ENCODE results near the gene CADPS2. TPM values are rescaled to one million over a fixed set of nuclear protein-coding genes. Genes with fewer than 3 reads are reported as not detected.
A peak's percentile ranks its signal among the peaks of the same experiment; 100 is the strongest.

CADPS2 gene
- total and polyA plus RNA-seq, 8 donors: 34.2 to 83.4 (median 64.6) TPM

- Histone ChIP-seq H3K4me3 (no peak overlapping the region), H3K9me3 (no peaks in the 10 kb centered on the region), H3K4me1 (peaks cover 0 to 24% of the 10 kb centered on the region in 2 donors), H3K27me3 (peaks cover 98 to 100% of the 10 kb centered on the region in 2 donors), H3K36me3 (no peaks in the 10 kb centered on the region), H3K27ac (no peak overlapping the region)
- DNase-seq (no peak), ATAC-seq (peak; percentile 50)
- intact Hi-C loops (cut with DNase I): no loop called here
- TF ChIP-seq, protein P1, sequence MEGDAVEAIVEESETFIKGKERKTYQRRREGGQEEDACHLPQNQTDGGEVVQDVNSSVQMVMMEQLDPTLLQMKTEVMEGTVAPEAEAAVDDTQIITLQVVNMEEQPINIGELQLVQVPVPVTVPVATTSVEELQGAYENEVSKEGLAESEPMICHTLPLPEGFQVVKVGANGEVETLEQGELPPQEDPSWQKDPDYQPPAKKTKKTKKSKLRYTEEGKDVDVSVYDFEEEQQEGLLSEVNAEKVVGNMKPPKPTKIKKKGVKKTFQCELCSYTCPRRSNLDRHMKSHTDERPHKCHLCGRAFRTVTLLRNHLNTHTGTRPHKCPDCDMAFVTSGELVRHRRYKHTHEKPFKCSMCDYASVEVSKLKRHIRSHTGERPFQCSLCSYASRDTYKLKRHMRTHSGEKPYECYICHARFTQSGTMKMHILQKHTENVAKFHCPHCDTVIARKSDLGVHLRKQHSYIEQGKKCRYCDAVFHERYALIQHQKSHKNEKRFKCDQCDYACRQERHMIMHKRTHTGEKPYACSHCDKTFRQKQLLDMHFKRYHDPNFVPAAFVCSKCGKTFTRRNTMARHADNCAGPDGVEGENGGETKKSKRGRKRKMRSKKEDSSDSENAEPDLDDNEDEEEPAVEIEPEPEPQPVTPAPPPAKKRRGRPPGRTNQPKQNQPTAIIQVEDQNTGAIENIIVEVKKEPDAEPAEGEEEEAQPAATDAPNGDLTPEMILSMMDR (IDR thresholded peaks at IDR 0.05): no peak
These were observed 580.6 kb downstream of the CADPS2 start for GRCh38 chr7:122305475-122306319.

DNA sequence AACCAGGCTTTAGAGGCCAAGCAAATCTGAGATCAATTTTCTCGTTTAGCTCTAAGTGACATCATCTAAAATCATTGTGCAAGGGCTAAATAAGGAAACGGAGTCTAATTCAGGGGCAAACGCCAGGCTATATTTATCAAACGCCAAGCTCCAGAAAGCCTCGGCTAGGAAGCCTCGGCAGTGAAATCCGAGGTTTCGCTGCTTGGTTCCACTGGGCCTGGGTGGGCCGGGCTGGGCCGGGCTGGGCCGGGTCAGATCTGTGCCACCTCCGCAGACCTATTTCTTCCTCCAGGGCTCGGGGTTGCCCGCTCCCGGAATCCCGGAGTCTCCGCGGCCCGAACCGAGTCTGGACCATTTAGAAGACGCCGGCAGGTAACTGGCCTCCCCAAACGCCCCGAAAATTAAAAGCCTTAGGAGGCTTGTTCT lies 581.3 kb downstream of the CADPS2 start:
- Histone ChIP-seq H3K36me3 (no peaks in the 10 kb centered on the region), H3K27me3 (peaks cover 98 to 100% of the 10 kb centered on the region in 2 donors), H3K4me1 (peaks cover under 1 to 17% of the 10 kb centered on the region in 2 donors), H3K27ac (no peak overlapping the region), H3K4me3 (peak overlapping the region in 1 of 2 donors; percentile 0), H3K9me3 (no peaks in the 10 kb centered on the region)
- intact Hi-C loops (cut with DNase I): no loop called here
- ATAC-seq (peak; percentile 8), DNase-seq (no peak)
- TF ChIP-seq, protein P1 (IDR thresholded peaks at IDR 0.05): no peak

DNA sequence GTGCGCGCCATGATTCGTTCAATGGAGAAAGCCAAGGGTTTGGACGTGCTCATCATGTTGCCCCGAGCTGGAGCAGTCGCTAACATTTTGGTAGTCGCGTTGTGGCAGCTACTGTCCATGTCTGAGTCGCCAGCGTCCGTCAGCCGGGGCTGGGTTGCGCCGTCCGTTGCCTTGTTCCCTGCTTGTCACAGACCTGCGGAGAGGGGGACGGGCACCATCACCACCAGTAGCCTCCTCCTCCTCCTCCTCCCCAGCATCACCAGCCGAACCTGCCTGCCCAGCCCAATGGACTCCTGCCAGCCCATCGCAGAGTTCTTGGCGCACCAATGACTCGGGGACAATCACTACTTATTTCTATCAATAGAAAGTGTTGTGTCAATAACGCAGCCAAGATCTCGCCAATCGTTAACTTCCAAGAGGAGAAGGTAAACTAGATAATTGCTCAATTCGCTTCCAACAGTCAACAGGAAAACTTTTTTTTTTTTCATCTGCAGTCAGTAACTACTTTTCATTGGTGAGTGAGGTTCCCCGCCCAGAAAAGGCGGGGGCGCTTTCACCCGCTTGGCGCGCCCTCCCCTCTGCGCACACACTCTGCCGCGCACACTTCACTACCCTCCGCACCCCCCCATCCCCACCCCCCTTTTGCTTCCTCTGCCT lies 581.8 kb downstream of the CADPS2 start, which contains the start of gene FEZF1:
Gene FEZF1, minus strand, starts transcription at position 432 of the 657 bp plus-strand sequence. Its CDS starts 313 bp downstream, at position 119.
- no peak for DNase-seq
- intact Hi-C loops (cut with DNase I): no loop called here
- peaks cover 3 to 17% of the 10 kb centered on the region in 2 donors for H3K4me1 ChIP-seq
- TF ChIP-seq, protein P1 (IDR thresholded peaks at IDR 0.05): no peak
- H3K27me3 ChIP-seq: peaks cover 98 to 100% of the 10 kb centered on the region in 2 donors
- peak; percentile 63 for ATAC-seq
- no peaks in the 10 kb centered on the region for H3K9me3 ChIP-seq
- no peaks in the 10 kb centered on the region for H3K36me3 ChIP-seq
- no peak within 1 kb of the TSS for H3K27ac ChIP-seq
- peak within 1 kb of the TSS in 1 of 2 donors; percentile 0 for H3K4me3 ChIP-seq

- TF ChIP-seq, protein P1 (IDR thresholded peaks at IDR 0.05): no peak
- intact Hi-C loops (cut with DNase I): no loop called here
- Histone ChIP-seq H3K27ac (no peak overlapping the region), H3K9me3 (no peaks in the 10 kb centered on the region), H3K36me3 (no peaks in the 10 kb centered on the region), H3K4me3 (no peak overlapping the region), H3K27me3 (peaks cover 97 to 100% of the 10 kb centered on the region in 2 donors), H3K4me1 (peaks cover 3 to 17% of the 10 kb centered on the region in 2 donors)
- ATAC-seq (no peak), DNase-seq (no peak)
These were observed 582.5 kb downstream of the CADPS2 start for GRCh38 chr7:122303531-122304318.
